ENCODE measurements around the gene ZNF81.
"Not testable (repeated sequence)": the region's sequence is repeated elsewhere in the genome, so short reads cannot be mapped to it uniquely, and the experiment has no call there.

The ZNF81 gene

GRCh38 chrX:47936224-47936939 is 99.7 kb downstream of the ZNF81 start:
- H3K27ac ChIP-seq (ENCODE audit: low read depth, low read length) = no peak overlapping the region
- no peak overlapping the region for H3K9ac ChIP-seq (ENCODE audit: low read length)
- no peak overlapping the region for H3K4me3 ChIP-seq (ENCODE audit: low read depth in 1 of 2, low read length in 2 of 2)
- no peaks in the 10 kb centered on the region for H3K4me1 ChIP-seq (ENCODE audit: insufficient read depth, low read length)
- H3K9me3 ChIP-seq (ENCODE audit: low read length) = no peaks in the 10 kb centered on the region
- H3K36me3 ChIP-seq (ENCODE audit: insufficient read depth, low read length) = no peaks in the 10 kb centered on the region
- H3K27me3 ChIP-seq (ENCODE audit: control insufficient read depth in 1 of 2, insufficient read depth in 2 of 2, low read length in 2 of 2) = no peaks in the 10 kb centered on the region

- H3K36me3 ChIP-seq (ENCODE audit: insufficient read depth, low read length) = no peaks in the 10 kb centered on the region
- H3K4me1 ChIP-seq (ENCODE audit: insufficient read depth, low read length) = no peaks in the 10 kb centered on the region
- no peaks in the 10 kb centered on the region for H3K27me3 ChIP-seq (ENCODE audit: control insufficient read depth in 1 of 2, insufficient read depth in 2 of 2, low read length in 2 of 2)
- H3K9me3 ChIP-seq (ENCODE audit: low read length) = no peaks in the 10 kb centered on the region
- H3K9ac ChIP-seq (ENCODE audit: low read length) = no peak overlapping the region
- no peak overlapping the region for H3K4me3 ChIP-seq (ENCODE audit: low read depth in 1 of 2, low read length in 2 of 2)
- no peak overlapping the region for H3K27ac ChIP-seq (ENCODE audit: low read depth, low read length)
These were observed 100.2 kb downstream of the ZNF81 start for GRCh38 chrX:47936940-47937317.

DNA sequence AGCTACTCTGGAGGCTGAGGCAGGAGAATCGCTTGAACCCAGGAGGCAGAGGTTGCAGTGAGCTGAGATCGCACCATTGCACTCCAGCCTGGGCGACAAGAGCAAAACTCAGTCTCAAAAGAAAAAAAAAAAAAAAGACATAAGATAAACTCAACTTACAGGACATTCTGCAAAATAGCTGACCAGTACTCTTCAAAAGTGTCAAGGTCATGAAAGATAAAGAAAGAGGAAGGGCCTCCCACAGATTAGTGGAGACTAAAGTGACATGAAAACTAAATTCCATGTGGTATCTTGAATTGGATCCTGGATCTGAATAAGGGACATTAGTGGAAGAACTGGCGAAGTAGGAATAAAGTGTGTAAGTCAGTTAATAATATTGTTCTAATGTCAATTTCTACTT is 103.7 kb downstream of the ZNF81 start:
- no peaks in the 10 kb centered on the region for H3K27me3 ChIP-seq (ENCODE audit: control insufficient read depth in 1 of 2, insufficient read depth in 2 of 2, low read length in 2 of 2)
- H3K27ac ChIP-seq (ENCODE audit: low read depth, low read length) = no peak overlapping the region
- H3K4me3 ChIP-seq (ENCODE audit: low read depth in 1 of 2, low read length in 2 of 2) = no peak overlapping the region
- H3K9me3 ChIP-seq (ENCODE audit: low read length) = no peaks in the 10 kb centered on the region
- H3K9ac ChIP-seq (ENCODE audit: low read length) = no peak overlapping the region
- no peaks in the 10 kb centered on the region for H3K36me3 ChIP-seq (ENCODE audit: insufficient read depth, low read length)
- H3K4me1 ChIP-seq (ENCODE audit: insufficient read depth, low read length) = no peaks in the 10 kb centered on the region

GRCh38 chrX:47941423-47941822 is 104.7 kb downstream of the ZNF81 start:
- H3K9ac ChIP-seq (ENCODE audit: low read length) = no peak overlapping the region
- no peak overlapping the region for H3K4me3 ChIP-seq (ENCODE audit: low read depth in 1 of 2, low read length in 2 of 2)
- H3K27ac ChIP-seq (ENCODE audit: low read depth, low read length) = no peak overlapping the region
- H3K4me1 ChIP-seq (ENCODE audit: insufficient read depth, low read length) = no peaks in the 10 kb centered on the region
- H3K9me3 ChIP-seq (ENCODE audit: low read length) = no peaks in the 10 kb centered on the region
- no peaks in the 10 kb centered on the region for H3K36me3 ChIP-seq (ENCODE audit: insufficient read depth, low read length)
- H3K27me3 ChIP-seq (ENCODE audit: control insufficient read depth in 1 of 2, insufficient read depth in 2 of 2, low read length in 2 of 2) = no peaks in the 10 kb centered on the region

GRCh38 chrX:47955295-47955694 is 118.6 kb downstream of the ZNF81 start:
- not testable (repeated sequence) for H3K4me3 ChIP-seq (ENCODE audit: low read depth in 1 of 2, low read length in 2 of 2); H3K27ac ChIP-seq (ENCODE audit: low read depth, low read length); H3K36me3 ChIP-seq (ENCODE audit: insufficient read depth, low read length); H3K9ac ChIP-seq (ENCODE audit: low read length); H3K4me1 ChIP-seq (ENCODE audit: insufficient read depth, low read length); H3K27me3 ChIP-seq (ENCODE audit: control insufficient read depth in 1 of 2, insufficient read depth in 2 of 2, low read length in 2 of 2); H3K9me3 ChIP-seq (ENCODE audit: low read length)

DNA sequence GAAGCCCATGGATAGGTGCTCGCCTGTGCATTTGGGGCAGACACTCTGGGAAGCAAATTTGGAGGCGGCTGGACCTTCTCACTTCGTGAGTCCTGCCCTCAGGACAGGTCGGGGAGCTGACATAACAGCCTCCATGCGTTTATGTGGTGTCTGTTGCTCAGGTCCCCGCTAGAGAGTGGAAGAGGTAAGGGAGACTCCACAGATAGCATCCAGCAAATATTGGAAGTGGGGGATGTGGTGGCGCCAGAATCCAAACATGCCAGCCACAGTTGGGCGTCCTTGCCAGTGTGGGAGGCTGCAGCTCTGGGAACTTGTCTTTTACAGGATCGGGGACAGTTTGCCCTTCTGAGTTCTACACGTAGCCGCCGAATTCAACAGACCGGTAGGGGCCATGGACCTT is 119.3 kb downstream of the ZNF81 start:
- H3K4me3 ChIP-seq (ENCODE audit: low read depth in 1 of 2, low read length in 2 of 2) = no peak overlapping the region
- no peaks in the 10 kb centered on the region for H3K4me1 ChIP-seq (ENCODE audit: insufficient read depth, low read length)
- no peaks in the 10 kb centered on the region for H3K36me3 ChIP-seq (ENCODE audit: insufficient read depth, low read length)
- H3K27me3 ChIP-seq (ENCODE audit: control insufficient read depth in 1 of 2, insufficient read depth in 2 of 2, low read length in 2 of 2) = no peaks in the 10 kb centered on the region
- H3K27ac ChIP-seq (ENCODE audit: low read depth, low read length) = no peak overlapping the region
- peaks cover 4% of the 10 kb centered on the region for H3K9me3 ChIP-seq (ENCODE audit: low read length)
- no peak overlapping the region for H3K9ac ChIP-seq (ENCODE audit: low read length)

- not testable (repeated sequence) for H3K27ac ChIP-seq (ENCODE audit: low read depth, low read length)
These were observed 121.5 kb downstream of the ZNF81 start for GRCh38 chrX:47958206-47958605.

GRCh38 chrX:47958761-47959342 is 122.2 kb downstream of the ZNF81 start:
- H3K27me3 ChIP-seq (ENCODE audit: control insufficient read depth in 1 of 2, insufficient read depth in 2 of 2, low read length in 2 of 2) = no peaks in the 10 kb centered on the region
- no peak overlapping the region for H3K9ac ChIP-seq (ENCODE audit: low read length)
- no peak overlapping the region for H3K27ac ChIP-seq (ENCODE audit: low read depth, low read length)
- H3K4me1 ChIP-seq (ENCODE audit: insufficient read depth, low read length) = no peaks in the 10 kb centered on the region
- no peaks in the 10 kb centered on the region for H3K36me3 ChIP-seq (ENCODE audit: insufficient read depth, low read length)
- H3K4me3 ChIP-seq (ENCODE audit: low read depth in 1 of 2, low read length in 2 of 2) = no peak overlapping the region
- no peaks in the 10 kb centered on the region for H3K9me3 ChIP-seq (ENCODE audit: low read length)

More at GRCh38 chrX:47958206-47958605, 121.5 kb downstream of the ZNF81 start:
- H3K4me1 ChIP-seq (ENCODE audit: insufficient read depth, low read length); H3K36me3 ChIP-seq (ENCODE audit: insufficient read depth, low read length); H3K27me3 ChIP-seq (ENCODE audit: control insufficient read depth in 1 of 2, insufficient read depth in 2 of 2, low read length in 2 of 2); H3K4me3 ChIP-seq (ENCODE audit: low read depth in 1 of 2, low read length in 2 of 2); H3K9ac ChIP-seq (ENCODE audit: low read length); H3K9me3 ChIP-seq (ENCODE audit: low read length): not testable (repeated sequence)

GRCh38 chrX:47960406-47960805 is 123.7 kb downstream of the ZNF81 start:
- Histone ChIP-seq H3K4me3 (ENCODE audit: low read depth in 1 of 2, low read length in 2 of 2) (no peak overlapping the region), H3K27ac (ENCODE audit: low read depth, low read length) (no peak overlapping the region), H3K27me3 (ENCODE audit: control insufficient read depth in 1 of 2, insufficient read depth in 2 of 2, low read length in 2 of 2) (no peaks in the 10 kb centered on the region), H3K36me3 (ENCODE audit: insufficient read depth, low read length) (no peaks in the 10 kb centered on the region), H3K9me3 (ENCODE audit: low read length) (no peaks in the 10 kb centered on the region), H3K9ac (ENCODE audit: low read length) (no peak overlapping the region), H3K4me1 (ENCODE audit: insufficient read depth, low read length) (no peaks in the 10 kb centered on the region)

GRCh38 chrX:47961830-47962229 is 125.1 kb downstream of the ZNF81 start:
- H3K4me1 ChIP-seq (ENCODE audit: insufficient read depth, low read length); H3K9ac ChIP-seq (ENCODE audit: low read length); H3K27me3 ChIP-seq (ENCODE audit: control insufficient read depth in 1 of 2, insufficient read depth in 2 of 2, low read length in 2 of 2); H3K36me3 ChIP-seq (ENCODE audit: insufficient read depth, low read length); H3K4me3 ChIP-seq (ENCODE audit: low read depth in 1 of 2, low read length in 2 of 2); H3K27ac ChIP-seq (ENCODE audit: low read depth, low read length); H3K9me3 ChIP-seq (ENCODE audit: low read length): not testable (repeated sequence)

- H3K27me3 ChIP-seq (ENCODE audit: control insufficient read depth in 1 of 2, insufficient read depth in 2 of 2, low read length in 2 of 2); H3K36me3 ChIP-seq (ENCODE audit: insufficient read depth, low read length); H3K27ac ChIP-seq (ENCODE audit: low read depth, low read length); H3K9ac ChIP-seq (ENCODE audit: low read length); H3K9me3 ChIP-seq (ENCODE audit: low read length); H3K4me1 ChIP-seq (ENCODE audit: insufficient read depth, low read length); H3K4me3 ChIP-seq (ENCODE audit: low read depth in 1 of 2, low read length in 2 of 2): not testable (repeated sequence)
These were observed 128.8 kb downstream of the ZNF81 start for GRCh38 chrX:47965526-47965925.

All from muscle layer of colon (tissue), 2 donors.